Tibial nerve (tissue), 4 donors: ENCODE results near the gene RAX. TPM values are rescaled to one million over a fixed set of nuclear protein-coding genes. Genes with fewer than 3 reads are reported as not detected.

Experiments used
- DNase-seq, 2 donors: peaks; one replicate each; pipeline ENCODE4 v3.0.0-alpha.2; 2019; ENCODE audit warnings: low spot score in 2 of 2
- H3K27ac ChIP-seq, 4 donors: fragments of 200-600 bp; sonication (generic) in 3 of 4; one replicate each; pipeline ENCODE4 v1.5.1; 2017 to 2019; ENCODE audit warnings: mild to moderate bottlenecking in 1 of 4
- H3K27me3 ChIP-seq, 2 donors: fragments of 200-600 bp; sonication (generic) in 1 of 2; one replicate each; pipeline versions ENCODE4 v1.5.1 to v1.6.0; 2017 to 2019
- H3K36me3 ChIP-seq, 3 donors: fragments of 200-600 bp; sonication (generic); one replicate each; pipeline ENCODE4 v1.5.1; 2018 to 2019
- H3K4me1 ChIP-seq, 4 donors: fragments of 200-600 bp; sonication (generic) in 3 of 4; one replicate each; pipeline ENCODE4 v1.5.1; 2017 to 2019
- H3K4me3 ChIP-seq, 4 donors: fragments of 200-600 bp; sonication (generic) in 3 of 4; one replicate each; pipeline ENCODE4 v1.5.1; 2017 to 2019; ENCODE audit warnings: mild to moderate bottlenecking in 1 of 4, moderate library complexity in 1 of 4
- H3K9me3 ChIP-seq, 4 donors: fragments of 200-600 bp; sonication (generic) in 3 of 4; one replicate each; pipeline ENCODE4 v1.5.1; 2017 to 2019
- CTCF ChIP-seq, 5 experiments: fragments of 200-600 bp in 3 of 5; fragments of 450-650 bp in 2 of 5; sonication (generic) in 3 of 5; IDR thresholded peaks; one replicate each; pipeline ENCODE4 v1.5.1; 2016 to 2019; ENCODE audit warnings: antibody characterized with exemption in 5 of 5, mild to moderate bottlenecking in 3 of 5, moderate library complexity in 2 of 5
- EP300 ChIP-seq, 2 donors: sonication (generic); formaldehyde crosslinking; IDR thresholded peaks; one replicate each; pipeline ENCODE4 v1.6.1; 2017; ENCODE audit warnings: antibody characterized with exemption in 2 of 2, mild to moderate bottlenecking in 1 of 2
- POLR2A ChIP-seq, 2 donors: fragments of 450-650 bp; IDR thresholded peaks; one replicate each; pipeline ENCODE4 v1.6.1; 2017; ENCODE audit warnings: antibody characterized with exemption in 2 of 2, mild to moderate bottlenecking in 2 of 2, moderate library complexity in 2 of 2
- WGBS, 2 donors: methylation state at CpG; one replicate each; pipeline ENCODE4 v1.1.5; 2018; 5-methylcytosine and 5-hydroxymethylcytosine counted together
- total RNA-seq, 4 donors: library from RNA; depleted of rRNA; stranded (reverse); fragments of >200 nt; gene quantifications; one replicate each; pipeline ENCODE4 v1.1.0, GENCODE V29; 2016

The RAX gene
- total RNA-seq, 4 donors from 2014 or later = not detected

- no peak for TF ChIP-seq EP300 (IDR thresholded peaks at IDR 0.05)
- TF ChIP-seq POLR2A (IDR thresholded peaks at IDR 0.05) = no peak
- TF ChIP-seq CTCF (IDR thresholded peaks at IDR 0.05) = no peak
- DNase-seq = no peak
- Histone ChIP-seq H3K9me3 (no peaks in the 10 kb centered on the region), H3K27me3 (peaks cover 0 to 98% of the 10 kb centered on the region in 2 donors), H3K27ac (no peak overlapping the region), H3K4me3 (no peak overlapping the region), H3K36me3 (no peaks in the 10 kb centered on the region), H3K4me1 (peaks cover 0 to 57% (median 10%) of the 10 kb centered on the region in 4 donors)
- 6 to 8% methylated on average over 27 of the region's 28 CpGs for WGBS, 2 donors
Measured at GRCh38 chr18:59268127-59268720, 5.0 kb downstream of the RAX start.

GRCh38 chr18:59267503-59268126 is 5.6 kb downstream of the RAX start:
- TF ChIP-seq CTCF (IDR thresholded peaks at IDR 0.05) (no peak), POLR2A (IDR thresholded peaks at IDR 0.05) (no peak), EP300 (IDR thresholded peaks at IDR 0.05) (no peak)
- Histone ChIP-seq H3K27ac (no peak overlapping the region), H3K4me3 (no peak overlapping the region), H3K27me3 (peaks cover 0 to 98% of the 10 kb centered on the region in 2 donors), H3K36me3 (no peaks in the 10 kb centered on the region), H3K9me3 (peaks cover 0 to 2% (median 0%) of the 10 kb centered on the region in 4 donors), H3K4me1 (peaks cover 0 to 51% (median 4%) of the 10 kb centered on the region in 4 donors)
- 2% methylated on average over 37 to 41 of the region's 41 CpGs for WGBS, 2 donors
- no peak for DNase-seq

GRCh38 chr18:59266886-59267502 is 6.3 kb downstream of the RAX start:
- Histone ChIP-seq H3K4me1 (peaks cover 0 to 45% (median 3%) of the 10 kb centered on the region in 4 donors), H3K9me3 (peaks cover 0 to 4% (median 0%) of the 10 kb centered on the region in 4 donors), H3K4me3 (no peak overlapping the region), H3K36me3 (no peaks in the 10 kb centered on the region), H3K27ac (no peak overlapping the region), H3K27me3 (peaks cover 0 to 97% of the 10 kb centered on the region in 2 donors)
- 7 to 11% methylated on average over 10 of the region's 10 CpGs for WGBS, 2 donors
- no peak for DNase-seq
- TF ChIP-seq POLR2A (IDR thresholded peaks at IDR 0.05) (no peak), CTCF (IDR thresholded peaks at IDR 0.05) (no peak), EP300 (IDR thresholded peaks at IDR 0.05) (no peak)

GRCh38 chr18:59266459-59266858 is 6.8 kb downstream of the RAX start:
- Histone ChIP-seq H3K36me3 (no peaks in the 10 kb centered on the region), H3K9me3 (peaks cover 0 to 6% (median 0%) of the 10 kb centered on the region in 4 donors), H3K4me3 (no peak overlapping the region), H3K27ac (no peak overlapping the region), H3K4me1 (peaks cover 0 to 45% (median 2%) of the 10 kb centered on the region in 4 donors), H3K27me3 (peaks cover 0 to 92% of the 10 kb centered on the region in 2 donors)
- no peak for TF ChIP-seq EP300 (IDR thresholded peaks at IDR 0.05)
- no peak for TF ChIP-seq CTCF (IDR thresholded peaks at IDR 0.05)
- TF ChIP-seq POLR2A (IDR thresholded peaks at IDR 0.05) = no peak
- no peak for DNase-seq
- WGBS, 2 donors = 20 to 27% methylated on average over 1 of the region's 1 CpG

- Histone ChIP-seq H3K4me1 (peaks cover 0 to 45% (median 2%) of the 10 kb centered on the region in 4 donors), H3K27me3 (peaks cover 0 to 87% of the 10 kb centered on the region in 2 donors), H3K36me3 (no peaks in the 10 kb centered on the region), H3K9me3 (peaks cover 0 to 7% (median 0%) of the 10 kb centered on the region in 4 donors), H3K4me3 (no peak overlapping the region), H3K27ac (no peak overlapping the region)
- TF ChIP-seq CTCF (IDR thresholded peaks at IDR 0.05) (no peak), EP300 (IDR thresholded peaks at IDR 0.05) (no peak), POLR2A (IDR thresholded peaks at IDR 0.05) (no peak)
- no peak for DNase-seq
- 10 to 16% methylated on average over 12 of the region's 12 CpGs for WGBS, 2 donors
Measured at GRCh38 chr18:59265974-59266369, 7.3 kb downstream of the RAX start.
